Iris pigment epithelial cell (primary cell): ENCODE data around the gene PSRC1.
A peak's percentile ranks its signal among the peaks of the same experiment; 100 is the strongest.

ENCODE experiments used
- DNase-seq: peaks from one replicate; pipeline ENCODE4 v3.0.0-alpha.2; 2011; ENCODE audit warnings: low read depth

PSRC1 gene

GRCh38 chr1:109247401-109248365 lies 35.3 kb downstream of the PSRC1 start:
- no peak for DNase-seq

GRCh38 chr1:109246141-109246551 lies 36.8 kb downstream of the PSRC1 start:
- DNase-seq = no peak

- DNase-seq = no peak
Observed at GRCh38 chr1:109243860-109244552, 38.9 kb downstream of the PSRC1 start.

GRCh38 chr1:109243221-109243620 lies 39.7 kb downstream of the PSRC1 start:
- no peak for DNase-seq

GRCh38 chr1:109242387-109242786 lies 40.6 kb downstream of the PSRC1 start:
- DNase-seq = no peak

GRCh38 chr1:109241841-109242345 lies 41.1 kb downstream of the PSRC1 start:
- DNase-seq = no peak

- DNase-seq = no peak
Observed at GRCh38 chr1:109241344-109241743, 41.6 kb downstream of the PSRC1 start.

GRCh38 chr1:109240158-109241152 lies 42.5 kb downstream of the PSRC1 start:
- DNase-seq = peak; percentile 76

- DNase-seq = peak; percentile 56
Observed at GRCh38 chr1:109239409-109240068, 43.4 kb downstream of the PSRC1 start.

- no peak for DNase-seq
Observed at GRCh38 chr1:109239047-109239408, 43.9 kb downstream of the PSRC1 start.

- no peak for DNase-seq
Observed at GRCh38 chr1:109238382-109238781, 44.6 kb downstream of the PSRC1 start.

- DNase-seq = no peak
Observed at GRCh38 chr1:109237512-109237911, 45.4 kb downstream of the PSRC1 start.

GRCh38 chr1:109235137-109235536 lies 47.8 kb downstream of the PSRC1 start:
- DNase-seq = no peak

GRCh38 chr1:109231066-109231465 lies 51.9 kb downstream of the PSRC1 start:
- DNase-seq = no peak
